ENCODE measurements around the gene TMIGD1. TPM values are rescaled to one million over a fixed set of nuclear protein-coding genes. Genes with fewer than 3 reads are reported as not detected.

The TMIGD1 gene
- total and polyA plus RNA-seq, 2 donors (not counting 1 experiment from before 2014, with no cell fraction given) = not detected

GRCh38 chr17:30376621-30377452, 43.0 kb upstream of the TMIGD1 start:
- Histone ChIP-seq H3K4me2 (ENCODE audit: extremely low read depth, insufficient read depth, low read length) (peak overlapping the region; percentile 60), H3K27ac (ENCODE audit: insufficient read depth, low read length) (no peak overlapping the region)
- TF ChIP-seq EZH2 (IDR thresholded peaks at IDR 0.05; ENCODE audit: low read length, missing control alignments) = no peak
- TF ChIP-seq CTCF (conservative IDR thresholded peaks at IDR 0.05 in 1 of 2, IDR thresholded peaks at IDR 0.05 in 1 of 2; ENCODE audit: low read depth in 1 of 2, low read length in 2 of 2) = no peak

GRCh38 chr17:30375661-30376060, 41.8 kb upstream of the TMIGD1 start:
- Histone ChIP-seq H4K20me1 (ENCODE audit: control insufficient read depth, extremely low read depth, insufficient read depth, low read length) (no peaks in the 10 kb centered on the region), H3K4me3 (replicated peaks in 1 of 4; ENCODE audit: control extremely low read depth in 1 of 4, insufficient read depth in 1 of 4, low read depth in 3 of 4, low read length in 4 of 4) (no peak overlapping the region), H2AFZ (ENCODE audit: low read length) (no peak overlapping the region), H3K27me3 (ENCODE audit: control insufficient read depth, insufficient read depth, low read length) (no peaks in the 10 kb centered on the region), H3K36me3 (ENCODE audit: control insufficient read depth, insufficient read depth, low read length) (no peaks in the 10 kb centered on the region), H3K27ac (ENCODE audit: insufficient read depth, low read length) (no peak overlapping the region), H3K9ac (ENCODE audit: insufficient read depth, low read length) (no peak overlapping the region), H3K4me2 (ENCODE audit: extremely low read depth, insufficient read depth, low read length) (no peak overlapping the region), H3K79me2 (ENCODE audit: control insufficient read depth, insufficient read depth, low read length) (peaks cover 14% of the 10 kb centered on the region), H3K4me1 (ENCODE audit: control insufficient read depth, extremely low read depth, insufficient read depth, low read length) (peaks cover 17% of the 10 kb centered on the region), H3K9me3 (ENCODE audit: control insufficient read depth, insufficient read depth, low read depth, low read length) (no peaks in the 10 kb centered on the region)
- TF ChIP-seq CTCF (conservative IDR thresholded peaks at IDR 0.05 in 1 of 2, IDR thresholded peaks at IDR 0.05 in 1 of 2; ENCODE audit: low read depth in 1 of 2, low read length in 2 of 2) (no peak), EZH2 (IDR thresholded peaks at IDR 0.05; ENCODE audit: low read length, missing control alignments) (no peak)
- DNase-seq (ENCODE audit: low read depth in 2 of 2) = no peak

More at GRCh38 chr17:30376621-30377452, 43.0 kb upstream of the TMIGD1 start:
- no peaks in the 10 kb centered on the region for H3K36me3 ChIP-seq (ENCODE audit: control insufficient read depth, insufficient read depth, low read length)
- H4K20me1 ChIP-seq (ENCODE audit: control insufficient read depth, extremely low read depth, insufficient read depth, low read length) = no peaks in the 10 kb centered on the region
- H3K9me3 ChIP-seq (ENCODE audit: control insufficient read depth, insufficient read depth, low read depth, low read length) = no peaks in the 10 kb centered on the region
- H3K9ac ChIP-seq (ENCODE audit: insufficient read depth, low read length) = no peak overlapping the region
- peak overlapping the region; percentile 13 for H2AFZ ChIP-seq (ENCODE audit: low read length)
- DNase-seq (ENCODE audit: low read depth in 2 of 2) = peak; percentile 75 to 93
- H3K4me1 ChIP-seq (ENCODE audit: control insufficient read depth, extremely low read depth, insufficient read depth, low read length) = peaks cover 17% of the 10 kb centered on the region
- peak overlapping the region in 1 of 4 experiments; percentile 0 for H3K4me3 ChIP-seq (replicated peaks in 1 of 4; ENCODE audit: control extremely low read depth in 1 of 4, insufficient read depth in 1 of 4, low read depth in 3 of 4, low read length in 4 of 4)
- H3K27me3 ChIP-seq (ENCODE audit: control insufficient read depth, insufficient read depth, low read length) = no peaks in the 10 kb centered on the region
- H3K79me2 ChIP-seq (ENCODE audit: control insufficient read depth, insufficient read depth, low read length) = peaks cover 19% of the 10 kb centered on the region

GRCh38 chr17:30372755-30373154, 38.9 kb upstream of the TMIGD1 start:
- no peaks in the 10 kb centered on the region for H3K27me3 ChIP-seq (ENCODE audit: control insufficient read depth, insufficient read depth, low read length)
- no peaks in the 10 kb centered on the region for H3K79me2 ChIP-seq (ENCODE audit: control insufficient read depth, insufficient read depth, low read length)
- no peak overlapping the region for H3K27ac ChIP-seq (ENCODE audit: insufficient read depth, low read length)
- H4K20me1 ChIP-seq (ENCODE audit: control insufficient read depth, extremely low read depth, insufficient read depth, low read length) = no peaks in the 10 kb centered on the region
- H3K4me1 ChIP-seq (ENCODE audit: control insufficient read depth, extremely low read depth, insufficient read depth, low read length) = peaks cover 17% of the 10 kb centered on the region
- no peaks in the 10 kb centered on the region for H3K36me3 ChIP-seq (ENCODE audit: control insufficient read depth, insufficient read depth, low read length)
- H3K9ac ChIP-seq (ENCODE audit: insufficient read depth, low read length) = no peak overlapping the region
- H3K9me3 ChIP-seq (ENCODE audit: control insufficient read depth, insufficient read depth, low read depth, low read length) = no peaks in the 10 kb centered on the region
- no peak overlapping the region for H3K4me2 ChIP-seq (ENCODE audit: extremely low read depth, insufficient read depth, low read length)
- H3K4me3 ChIP-seq (replicated peaks in 1 of 4; ENCODE audit: control extremely low read depth in 1 of 4, insufficient read depth in 1 of 4, low read depth in 3 of 4, low read length in 4 of 4) = no peak overlapping the region
- peak in 1 of 2 donors; percentile 48 for DNase-seq (ENCODE audit: low read depth in 2 of 2)
- no peak overlapping the region for H2AFZ ChIP-seq (ENCODE audit: low read length)
- TF ChIP-seq EZH2 (IDR thresholded peaks at IDR 0.05; ENCODE audit: low read length, missing control alignments) (no peak), CTCF (conservative IDR thresholded peaks at IDR 0.05 in 1 of 2, IDR thresholded peaks at IDR 0.05 in 1 of 2; ENCODE audit: low read depth in 1 of 2, low read length in 2 of 2) (no peak)
